ENCODE data around the gene PLEKHB2.

DNA sequence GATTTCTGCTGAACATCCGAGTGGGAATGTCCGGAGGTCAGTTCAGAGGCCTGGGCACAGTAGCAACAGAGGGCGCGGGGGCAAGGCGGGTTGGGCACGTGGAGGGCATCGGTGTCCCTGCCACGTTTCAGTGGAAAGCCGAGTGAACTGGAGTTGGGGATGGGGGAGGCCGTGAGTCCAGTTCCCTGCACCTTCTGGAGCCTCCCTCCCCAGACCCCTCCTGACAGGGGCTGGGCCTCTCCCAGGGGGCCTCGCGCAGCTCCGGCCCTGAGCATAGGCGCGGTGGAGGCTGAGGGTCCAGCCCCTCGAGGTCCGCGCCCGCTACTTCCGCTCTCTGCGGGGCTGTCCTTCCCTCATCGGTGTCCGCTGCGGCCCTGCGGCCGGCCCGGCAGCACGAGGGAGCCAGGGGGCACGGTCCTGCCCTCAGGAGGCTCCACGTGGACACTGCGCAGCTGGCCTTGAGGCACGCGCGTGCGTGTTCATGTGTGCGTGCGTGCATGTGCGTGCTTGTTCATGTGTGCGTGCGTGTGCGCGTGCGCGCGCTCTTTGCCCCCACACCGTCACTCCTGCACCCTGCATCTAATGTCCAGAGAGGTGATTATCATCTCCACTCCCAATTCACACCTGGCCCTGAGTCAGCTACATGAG, 50.2 kb downstream of the PLEKHB2 start:
- TF ChIP-seq, protein P1, sequence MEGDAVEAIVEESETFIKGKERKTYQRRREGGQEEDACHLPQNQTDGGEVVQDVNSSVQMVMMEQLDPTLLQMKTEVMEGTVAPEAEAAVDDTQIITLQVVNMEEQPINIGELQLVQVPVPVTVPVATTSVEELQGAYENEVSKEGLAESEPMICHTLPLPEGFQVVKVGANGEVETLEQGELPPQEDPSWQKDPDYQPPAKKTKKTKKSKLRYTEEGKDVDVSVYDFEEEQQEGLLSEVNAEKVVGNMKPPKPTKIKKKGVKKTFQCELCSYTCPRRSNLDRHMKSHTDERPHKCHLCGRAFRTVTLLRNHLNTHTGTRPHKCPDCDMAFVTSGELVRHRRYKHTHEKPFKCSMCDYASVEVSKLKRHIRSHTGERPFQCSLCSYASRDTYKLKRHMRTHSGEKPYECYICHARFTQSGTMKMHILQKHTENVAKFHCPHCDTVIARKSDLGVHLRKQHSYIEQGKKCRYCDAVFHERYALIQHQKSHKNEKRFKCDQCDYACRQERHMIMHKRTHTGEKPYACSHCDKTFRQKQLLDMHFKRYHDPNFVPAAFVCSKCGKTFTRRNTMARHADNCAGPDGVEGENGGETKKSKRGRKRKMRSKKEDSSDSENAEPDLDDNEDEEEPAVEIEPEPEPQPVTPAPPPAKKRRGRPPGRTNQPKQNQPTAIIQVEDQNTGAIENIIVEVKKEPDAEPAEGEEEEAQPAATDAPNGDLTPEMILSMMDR (IDR thresholded peaks at IDR 0.05): no peak
- no peak for TF ChIP-seq POLR2A (IDR thresholded peaks at IDR 0.05)

Measured in adrenal gland (tissue), 5 donors.